OCI-LY3 (cell line): ENCODE measurements around the gene DDIAS.

Experiments used
- CTCF ChIP-seq: fragments of 200-600, 300-600 bp; sonication (generic); IDR thresholded peaks from 2 replicates; pipeline ENCODE4 v1.5.1; 2014; ENCODE audit warnings: antibody characterized with exemption, low read length, low read depth
- EZH2phosphoT487 ChIP-seq: fragments of 200-600 bp; shearing (Covaris generic); IDR thresholded peaks from 2 replicates; pipeline ENCODE4 v1.6.1; 2018; ENCODE audit warnings: antibody characterized with exemption, mixed run types, low read depth

GRCh38 chr11:82895437-82896091 lies 6.0 kb upstream of the DDIAS start:
- TF ChIP-seq CTCF = no peak
- no peak for TF ChIP-seq EZH2phosphoT487
